ENCODE measurements around the gene PTPRT.
A peak's percentile ranks its signal among the peaks of the same experiment; 100 is the strongest.

Gene PTPRT

GRCh38 chr20:43196243-43196642 lies 6.5 kb upstream of the PTPRT start:
- TF ChIP-seq, protein P1, sequence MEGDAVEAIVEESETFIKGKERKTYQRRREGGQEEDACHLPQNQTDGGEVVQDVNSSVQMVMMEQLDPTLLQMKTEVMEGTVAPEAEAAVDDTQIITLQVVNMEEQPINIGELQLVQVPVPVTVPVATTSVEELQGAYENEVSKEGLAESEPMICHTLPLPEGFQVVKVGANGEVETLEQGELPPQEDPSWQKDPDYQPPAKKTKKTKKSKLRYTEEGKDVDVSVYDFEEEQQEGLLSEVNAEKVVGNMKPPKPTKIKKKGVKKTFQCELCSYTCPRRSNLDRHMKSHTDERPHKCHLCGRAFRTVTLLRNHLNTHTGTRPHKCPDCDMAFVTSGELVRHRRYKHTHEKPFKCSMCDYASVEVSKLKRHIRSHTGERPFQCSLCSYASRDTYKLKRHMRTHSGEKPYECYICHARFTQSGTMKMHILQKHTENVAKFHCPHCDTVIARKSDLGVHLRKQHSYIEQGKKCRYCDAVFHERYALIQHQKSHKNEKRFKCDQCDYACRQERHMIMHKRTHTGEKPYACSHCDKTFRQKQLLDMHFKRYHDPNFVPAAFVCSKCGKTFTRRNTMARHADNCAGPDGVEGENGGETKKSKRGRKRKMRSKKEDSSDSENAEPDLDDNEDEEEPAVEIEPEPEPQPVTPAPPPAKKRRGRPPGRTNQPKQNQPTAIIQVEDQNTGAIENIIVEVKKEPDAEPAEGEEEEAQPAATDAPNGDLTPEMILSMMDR (conservative IDR thresholded peaks at IDR 0.05; ENCODE audit: control insufficient read depth, insufficient read depth, low read depth, low read length) = no peak
- no peak overlapping the region for H3K4me3 ChIP-seq (ENCODE audit: control insufficient read depth, low read depth, low read length)
- DNase-seq (ENCODE audit: low read depth) = no peak

DNA sequence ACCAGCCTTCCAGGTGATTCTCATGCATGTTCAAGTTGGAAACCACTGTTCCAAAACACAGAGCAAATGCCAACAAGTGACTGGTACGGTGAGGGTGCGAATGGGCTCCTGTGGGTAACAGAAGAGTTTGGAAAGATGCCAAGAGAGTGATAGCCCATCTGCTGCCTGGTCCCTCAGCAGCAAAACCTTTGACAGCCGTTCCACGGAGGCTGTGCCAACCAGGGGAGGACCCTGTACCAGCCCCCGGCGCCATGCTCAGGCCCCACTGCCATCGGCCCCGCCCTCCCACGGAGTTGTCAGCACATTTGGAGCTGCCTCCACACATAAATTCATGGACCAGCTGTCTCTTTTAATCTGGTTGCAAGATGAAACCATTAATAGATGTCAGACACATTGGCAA lies 4.4 kb upstream of the PTPRT start:
- TF ChIP-seq, protein P1 (conservative IDR thresholded peaks at IDR 0.05; ENCODE audit: control insufficient read depth, insufficient read depth, low read depth, low read length) = no peak
- no peak for DNase-seq (ENCODE audit: low read depth)
- no peak overlapping the region for H3K4me3 ChIP-seq (ENCODE audit: control insufficient read depth, low read depth, low read length)

DNA sequence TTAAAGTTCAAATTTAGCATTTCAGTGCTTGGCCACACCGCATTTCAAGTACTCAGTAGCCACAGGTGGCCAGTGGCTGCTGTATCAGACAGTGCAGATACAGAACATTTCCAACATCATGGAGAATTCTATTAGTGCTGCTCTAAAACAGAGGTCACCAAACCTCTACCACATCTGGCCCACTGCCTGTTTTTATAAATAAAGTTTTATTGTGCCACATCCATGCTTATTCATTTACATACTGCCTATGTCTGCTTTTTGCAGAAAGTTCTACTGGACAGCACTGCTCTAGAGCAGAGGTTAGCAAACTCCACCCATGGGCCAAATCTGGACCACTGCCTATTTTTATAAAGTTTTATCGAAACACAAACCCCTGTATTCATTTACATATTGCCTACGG lies 3.7 kb upstream of the PTPRT start:
- DNase-seq (ENCODE audit: low read depth) = no peak
- TF ChIP-seq, protein P1 (conservative IDR thresholded peaks at IDR 0.05; ENCODE audit: control insufficient read depth, insufficient read depth, low read depth, low read length) = no peak
- H3K4me3 ChIP-seq (ENCODE audit: control insufficient read depth, low read depth, low read length) = no peak overlapping the region

DNA sequence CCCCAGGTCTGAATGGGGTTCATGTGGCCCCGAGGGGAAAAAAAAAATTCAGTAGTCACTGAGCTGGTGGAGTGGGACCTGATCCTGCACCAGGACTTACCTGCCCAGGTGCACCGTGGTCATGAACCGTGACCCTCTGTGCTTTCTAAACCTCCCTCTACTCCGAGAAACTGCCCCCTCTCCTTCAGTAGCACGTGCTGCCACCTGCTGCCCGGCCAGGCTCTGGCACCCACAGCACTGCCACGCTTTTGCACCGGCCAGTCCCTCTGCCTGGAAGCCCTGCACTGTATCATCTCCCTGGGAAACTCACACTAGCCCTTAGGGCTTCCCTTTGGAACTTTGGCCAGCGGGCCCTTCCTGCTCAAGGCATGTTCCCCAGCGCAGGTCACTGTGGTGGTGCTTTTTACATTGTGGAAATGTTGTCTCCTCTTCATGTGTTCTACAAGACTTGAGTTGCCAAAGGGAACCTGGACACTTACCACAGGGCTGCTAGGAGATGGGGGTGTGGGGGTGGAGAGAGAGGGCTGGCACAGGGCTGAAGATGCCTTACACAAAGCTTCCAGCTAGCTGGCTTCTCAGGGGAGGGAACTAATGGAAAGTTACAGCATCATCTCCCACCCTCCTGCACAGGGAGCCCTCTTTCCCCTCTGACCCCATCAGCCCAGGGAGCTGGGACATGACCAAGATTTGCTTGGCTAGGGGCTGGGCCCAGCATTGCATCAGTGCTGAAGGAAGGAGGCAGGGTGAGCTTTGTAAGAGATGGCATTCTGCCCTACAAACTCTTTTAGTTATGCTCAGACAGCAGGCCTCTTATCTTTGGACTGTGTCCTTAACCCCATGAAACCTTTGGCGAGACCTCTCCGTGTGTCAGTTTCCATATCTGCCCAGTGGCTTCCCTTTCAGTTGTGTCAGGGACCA lies 2.5 kb upstream of the PTPRT start:
- DNase-seq (ENCODE audit: low read depth) = no peak
- TF ChIP-seq, protein P1 (conservative IDR thresholded peaks at IDR 0.05; ENCODE audit: control insufficient read depth, insufficient read depth, low read depth, low read length) = peak; percentile 35
- H3K4me3 ChIP-seq (ENCODE audit: control insufficient read depth, low read depth, low read length) = no peak overlapping the region

DNA sequence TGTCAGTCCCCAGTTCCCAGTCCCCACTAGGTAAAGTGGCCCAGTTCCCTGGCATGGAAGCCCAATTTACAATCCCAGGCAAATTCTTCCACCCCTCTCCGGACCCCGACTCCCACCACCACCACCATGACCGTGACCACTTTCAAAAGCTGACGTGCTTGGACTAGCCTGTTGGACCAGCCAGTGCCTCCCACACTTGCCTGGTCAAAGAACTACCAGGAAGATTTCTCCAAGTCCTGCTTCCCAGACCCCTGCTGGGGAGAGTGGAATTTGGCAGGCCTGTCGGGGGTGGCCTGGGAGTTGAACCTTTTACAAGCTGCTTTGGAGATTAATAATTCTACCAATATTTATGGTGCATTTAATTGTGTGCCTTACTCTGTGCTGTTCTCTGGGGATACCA lies 1.4 kb upstream of the PTPRT start:
- TF ChIP-seq, protein P1 (conservative IDR thresholded peaks at IDR 0.05; ENCODE audit: control insufficient read depth, insufficient read depth, low read depth, low read length) = no peak
- no peak overlapping the region for H3K4me3 ChIP-seq (ENCODE audit: control insufficient read depth, low read depth, low read length)
- DNase-seq (ENCODE audit: low read depth) = no peak

DNA sequence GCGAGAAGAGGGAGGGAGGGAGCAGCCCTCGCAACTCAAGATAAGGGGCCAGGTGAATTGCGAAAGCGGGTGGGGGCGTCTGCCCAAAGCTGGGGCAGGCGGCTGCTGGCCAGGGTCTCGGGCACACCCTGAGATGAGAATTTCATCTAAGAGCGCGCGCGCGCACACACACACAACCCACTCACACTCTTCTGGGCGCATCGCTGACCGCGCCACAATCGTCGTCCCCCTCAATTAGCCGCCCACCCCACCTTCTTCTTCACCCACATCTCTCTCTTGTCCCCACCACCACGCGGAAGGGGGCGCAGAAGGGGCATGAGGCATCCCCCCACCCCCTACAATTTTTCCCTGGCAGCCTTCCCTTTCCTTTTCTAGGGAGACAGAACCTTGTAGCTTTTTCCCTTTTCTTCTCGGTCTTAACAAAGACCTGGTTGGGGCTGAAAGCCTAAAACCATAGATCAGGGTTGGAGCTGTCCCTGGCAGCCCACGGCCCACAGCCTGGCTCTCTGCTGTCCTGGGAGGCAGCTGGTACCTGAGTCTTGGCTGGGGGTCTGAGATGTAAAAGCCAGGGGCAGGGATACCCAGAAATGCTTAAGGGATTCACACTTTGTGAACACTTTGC lies 737 bp upstream of the PTPRT start:
- TF ChIP-seq, protein P1 (conservative IDR thresholded peaks at IDR 0.05; ENCODE audit: control insufficient read depth, insufficient read depth, low read depth, low read length) = no peak
- DNase-seq (ENCODE audit: low read depth) = no peak
- H3K4me3 ChIP-seq (ENCODE audit: control insufficient read depth, low read depth, low read length) = no peak overlapping the region
